EL (cell line): ENCODE data around the gene TNFAIP8L2.
"Not testable (repeated sequence)": the region's sequence is repeated elsewhere in the genome, so short reads cannot be mapped to it uniquely, and the experiment has no call there.

ENCODE experiments used
- DNase-seq: peaks from one replicate; pipeline ENCODE4 v3.0.0-alpha.2; 2016

TNFAIP8L2 gene

DNA sequence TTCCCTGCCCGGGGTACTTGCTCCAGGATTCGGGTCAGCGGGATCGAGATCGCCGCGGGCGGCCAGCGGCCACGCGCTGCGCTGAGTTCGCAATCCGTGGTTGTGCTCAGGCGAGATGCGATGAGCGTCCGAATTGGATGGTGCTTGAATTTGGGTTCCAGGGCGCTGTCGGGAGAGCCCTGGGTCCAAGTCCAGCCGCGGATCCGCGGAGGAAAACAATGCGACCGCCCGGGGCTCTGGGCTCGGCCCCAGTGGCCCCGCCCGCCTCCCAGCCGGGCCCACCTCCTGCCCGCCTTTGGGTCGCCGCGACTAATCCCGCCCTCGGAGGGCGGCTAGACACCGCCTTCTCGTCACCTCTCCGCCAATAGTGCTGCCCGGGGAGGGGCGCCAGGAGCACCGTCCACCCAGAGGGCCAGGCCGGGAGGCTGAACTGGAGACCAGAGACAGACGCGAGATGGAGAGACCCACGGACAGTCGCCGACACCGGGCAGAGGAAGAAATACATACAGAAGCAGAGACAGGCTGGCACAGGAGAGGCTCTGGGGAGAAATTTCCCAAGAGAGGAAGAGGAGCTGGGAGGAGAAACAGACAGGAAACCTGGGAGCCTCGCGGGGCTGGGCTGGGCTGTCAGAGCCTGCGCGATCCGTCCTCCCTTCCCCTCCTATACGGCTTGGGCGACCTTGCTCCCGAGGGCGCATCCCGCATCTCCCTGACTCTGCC lies 9.9 kb upstream of the TNFAIP8L2 start, which contains the start of gene SEMA6C:
SEMA6C (minus strand) TSS at position 220 of the 720 bp plus-strand sequence. CDS start 4,010 bp downstream, outside the sequence.
- peak; percentile 93 for DNase-seq

GRCh38 chr1:151147132-151147503 lies 9.3 kb upstream of the TNFAIP8L2 start:
- no peak for DNase-seq

GRCh38 chr1:151147665-151148064 lies 8.8 kb upstream of the TNFAIP8L2 start:
- DNase-seq, result no peak

- no peak for DNase-seq
These were observed 650 bp downstream of the TNFAIP8L2 start for GRCh38 chr1:151157067-151157531.

GRCh38 chr1:151158326-151158725 lies 1.9 kb downstream of the TNFAIP8L2 start:
- no peak for DNase-seq

GRCh38 chr1:151158751-151159251 lies 2.4 kb downstream of the TNFAIP8L2 start:
- no peak for DNase-seq

DNA sequence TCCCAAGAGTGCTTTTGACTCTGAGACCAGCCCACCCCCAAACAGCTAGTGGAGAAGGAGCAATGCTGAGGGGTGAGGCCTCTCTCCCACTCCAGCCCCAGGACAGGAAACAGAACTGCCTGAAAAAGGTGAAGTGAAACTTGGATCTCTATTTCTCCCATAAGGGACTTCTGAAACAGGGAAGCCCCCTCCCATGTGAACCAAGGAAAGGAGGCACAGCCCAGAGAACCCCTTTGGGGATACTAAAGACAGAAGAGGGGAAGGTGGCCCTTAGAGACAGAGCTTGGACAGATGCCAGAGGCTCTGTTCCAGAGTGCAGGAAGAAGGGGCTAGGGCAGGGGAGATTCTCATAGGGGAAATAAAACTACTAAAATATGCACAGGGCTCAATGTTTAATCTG lies 2.9 kb downstream of the TNFAIP8L2 start:
- no peak for DNase-seq

DNA sequence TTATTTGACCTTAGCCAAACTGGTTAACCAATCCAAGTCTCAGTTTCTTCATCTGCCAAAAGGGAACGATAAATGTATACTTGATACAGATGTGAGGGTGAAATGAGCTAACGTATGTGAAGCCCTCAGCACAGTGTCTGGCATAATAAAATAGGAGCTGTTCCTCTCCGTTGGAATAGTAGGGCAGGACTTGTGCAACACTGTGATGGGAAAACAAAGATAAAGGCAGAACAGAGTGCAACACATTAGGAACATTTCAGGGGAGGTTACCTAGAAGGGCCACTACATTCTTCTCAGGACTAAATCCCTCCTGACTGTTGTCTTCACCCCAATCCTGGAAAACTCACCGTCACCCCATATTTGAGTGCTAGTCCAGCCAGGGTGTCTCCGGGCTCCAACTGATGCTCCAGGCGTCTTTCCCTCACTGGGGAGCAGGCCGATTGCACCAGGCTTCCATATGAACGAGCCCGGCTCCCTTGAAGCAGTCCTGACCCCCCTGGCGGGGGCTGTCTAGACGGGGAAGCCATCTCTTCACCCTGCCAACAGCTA lies 8.4 kb downstream of the TNFAIP8L2 start:
- peak; percentile 14 for DNase-seq

- DNase-seq, result peak; percentile 60
These were observed 8.9 kb downstream of the TNFAIP8L2 start for GRCh38 chr1:151165281-151165737.

DNA sequence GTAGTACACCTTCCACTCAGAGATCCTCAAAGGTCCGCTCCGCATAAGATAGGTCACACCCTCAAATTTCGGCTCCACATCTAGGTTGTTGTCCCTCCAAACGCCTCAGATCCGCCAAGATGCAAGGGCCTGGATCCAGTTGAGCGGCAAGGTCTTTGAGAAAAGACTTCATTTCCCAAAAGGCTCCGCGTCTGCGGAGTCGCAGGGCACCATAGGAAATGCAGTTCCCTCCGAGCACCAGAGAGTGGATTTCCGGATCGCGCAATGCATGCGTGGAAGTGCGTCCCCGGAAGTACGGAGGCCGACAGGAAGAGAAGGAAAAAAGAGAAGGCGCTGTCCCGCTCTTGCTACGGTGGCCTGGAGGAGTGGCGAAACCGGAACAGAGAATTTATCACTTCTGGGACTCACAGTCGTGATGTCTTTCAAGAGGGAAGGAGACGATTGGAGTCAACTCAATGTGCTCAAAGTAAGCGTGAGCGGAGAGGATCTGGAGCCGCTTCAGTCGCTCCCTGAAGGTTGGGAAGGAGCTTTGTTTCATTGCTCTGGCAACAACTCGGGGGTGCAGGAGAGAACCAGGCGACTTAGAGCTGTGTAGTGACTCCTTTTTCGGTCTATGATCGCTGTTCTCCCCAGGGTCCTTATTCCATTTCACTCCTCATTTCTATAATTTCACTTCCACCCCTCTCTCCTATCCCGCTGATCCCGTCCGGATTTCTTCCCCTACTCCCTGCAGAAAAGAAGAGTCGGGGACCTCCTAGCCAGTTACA lies 9.5 kb downstream of the TNFAIP8L2 start, which contains the start of the genes LYSMD1 and SCNM1:
LYSMD1 (minus strand) TSS at position 165 of the 767 bp plus-strand sequence. CDS start 644 bp downstream, outside the sequence.
SCNM1 (plus strand) TSS at position 407 of the 767 bp plus-strand sequence; CDS start at position 416, 9 bp downstream.
- DNase-seq, result peak; percentile 99

DNA sequence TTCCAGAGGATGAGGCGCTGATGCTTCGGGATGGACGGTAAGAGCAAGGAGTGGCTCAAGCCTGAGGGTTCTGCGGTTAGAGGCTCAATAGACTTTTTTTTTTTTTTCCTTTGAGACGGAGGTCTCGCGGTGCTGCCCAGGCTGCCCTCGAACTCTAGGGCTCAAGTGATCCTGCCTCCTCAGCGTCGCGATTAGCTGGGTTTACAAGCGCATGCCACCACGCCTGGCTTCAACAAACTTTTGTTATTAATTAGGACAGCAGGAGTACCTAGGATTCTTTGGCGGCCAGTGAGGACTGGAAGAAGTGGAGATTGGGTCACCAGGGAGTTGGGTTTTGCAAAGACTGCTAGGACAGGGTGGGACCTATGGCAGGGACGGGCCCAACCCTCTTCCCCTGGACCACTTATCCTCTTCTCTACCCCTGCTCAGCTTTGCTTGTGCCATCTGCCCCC lies 10.1 kb downstream of the TNFAIP8L2 start:
- peak; percentile 77 for DNase-seq

- no peak for DNase-seq
These were observed 10.7 kb downstream of the TNFAIP8L2 start for GRCh38 chr1:151167116-151167515.

DNA sequence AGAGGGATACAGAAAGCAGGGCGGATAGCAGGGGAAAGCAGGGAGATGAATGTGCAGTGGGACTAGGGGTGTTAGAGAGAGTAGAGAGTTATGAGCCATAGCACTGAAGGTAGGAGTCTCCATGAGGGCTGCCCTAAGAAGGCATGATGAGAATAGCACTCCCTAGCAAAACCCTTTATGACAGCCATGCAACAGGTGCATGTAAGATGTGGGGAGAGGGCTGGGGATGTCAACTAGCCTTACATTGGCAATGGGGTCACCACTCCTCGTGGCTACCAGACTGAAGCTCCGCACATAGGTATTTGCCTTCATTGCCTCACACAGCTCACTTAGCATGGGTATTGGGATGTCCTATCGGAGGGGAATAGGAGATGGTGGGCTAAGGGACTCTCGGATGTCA lies 14.7 kb downstream of the TNFAIP8L2 start:
- no peak for DNase-seq

DNA sequence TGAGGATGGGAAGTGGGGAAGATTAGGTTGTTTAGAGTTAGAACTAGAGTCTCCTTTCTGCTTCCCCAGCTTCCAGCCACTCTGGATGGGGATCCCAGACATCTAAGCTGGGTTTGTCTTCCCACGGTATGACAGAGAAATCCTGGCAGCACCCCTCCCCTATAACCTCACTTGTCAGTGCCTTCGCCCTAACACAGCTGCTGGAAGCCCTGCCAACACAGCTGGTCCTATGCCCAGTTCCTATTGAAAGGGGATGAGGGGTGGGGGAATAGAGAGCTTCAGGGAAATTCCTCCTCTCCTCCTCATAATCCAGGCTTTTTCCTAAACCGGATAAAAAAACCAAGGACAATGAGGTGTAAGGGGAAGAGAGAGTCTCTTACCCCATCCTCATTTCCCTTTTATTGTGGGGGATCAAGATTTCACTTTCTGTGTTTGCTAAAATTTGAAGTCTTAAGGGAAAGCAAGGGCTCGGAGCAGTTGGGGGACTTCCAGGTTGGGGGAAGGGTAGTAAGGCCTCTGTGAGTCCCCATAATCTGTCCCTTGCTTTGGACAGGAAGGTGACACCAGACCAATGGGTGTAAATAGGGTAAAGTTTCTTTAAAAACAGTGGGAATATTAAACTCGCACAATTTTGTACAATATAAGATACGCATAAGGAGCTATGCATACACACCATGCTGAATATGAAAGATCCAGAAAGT lies 18.7 kb downstream of the TNFAIP8L2 start:
- no peak for DNase-seq

GRCh38 chr1:151175863-151176262 lies 19.4 kb downstream of the TNFAIP8L2 start, which contains the start of gene TMOD4:
TMOD4 (minus strand) TSS chr1:151175981; CDS start chr1:151174875, 1,106 bp downstream.
- no peak for DNase-seq

GRCh38 chr1:151176514-151177045 lies 20.1 kb downstream of the TNFAIP8L2 start:
- no peak for DNase-seq

DNA sequence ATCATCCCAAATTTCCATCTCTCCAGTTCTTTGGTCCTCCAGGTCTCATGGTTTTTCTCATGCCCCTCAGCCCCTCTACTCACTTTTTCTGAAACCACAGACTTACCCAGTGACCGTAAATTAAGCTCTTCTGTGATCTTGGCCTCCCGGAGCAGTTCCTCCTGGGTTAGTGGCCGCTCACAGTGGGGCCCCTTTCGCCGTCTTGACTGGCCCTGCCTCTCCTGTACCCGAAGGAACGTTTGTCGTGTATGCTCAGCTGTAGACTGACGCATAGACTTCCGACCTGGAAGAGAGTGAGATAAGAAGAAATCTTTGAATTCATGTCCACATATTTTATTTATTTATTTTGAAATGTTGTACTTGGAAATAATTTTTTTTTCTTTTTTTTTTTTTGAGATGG lies 27.8 kb downstream of the TNFAIP8L2 start:
- DNase-seq, result no peak

- DNase-seq, result no peak
These were observed 30.8 kb downstream of the TNFAIP8L2 start for GRCh38 chr1:151187205-151187604.

DNA sequence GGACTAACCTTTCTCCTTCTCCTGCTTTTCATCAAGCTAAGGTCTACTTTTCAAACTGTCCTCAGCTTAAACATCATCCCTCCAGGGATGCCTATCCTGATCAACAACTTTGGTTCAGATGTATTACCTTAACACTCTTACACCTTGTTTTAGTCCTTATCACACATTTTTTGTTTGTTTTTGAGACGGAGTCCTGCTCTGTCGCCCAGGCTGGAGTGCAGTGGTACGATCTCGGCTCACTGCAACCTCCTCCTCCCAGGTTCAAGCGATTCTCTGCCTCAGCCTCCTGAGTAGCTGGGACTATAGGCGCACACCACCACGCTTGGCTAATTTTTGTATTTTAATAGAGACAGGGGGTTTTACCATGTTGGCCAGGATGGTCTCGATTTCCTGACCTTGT lies 32.2 kb downstream of the TNFAIP8L2 start:
- not testable (repeated sequence) for DNase-seq

DNA sequence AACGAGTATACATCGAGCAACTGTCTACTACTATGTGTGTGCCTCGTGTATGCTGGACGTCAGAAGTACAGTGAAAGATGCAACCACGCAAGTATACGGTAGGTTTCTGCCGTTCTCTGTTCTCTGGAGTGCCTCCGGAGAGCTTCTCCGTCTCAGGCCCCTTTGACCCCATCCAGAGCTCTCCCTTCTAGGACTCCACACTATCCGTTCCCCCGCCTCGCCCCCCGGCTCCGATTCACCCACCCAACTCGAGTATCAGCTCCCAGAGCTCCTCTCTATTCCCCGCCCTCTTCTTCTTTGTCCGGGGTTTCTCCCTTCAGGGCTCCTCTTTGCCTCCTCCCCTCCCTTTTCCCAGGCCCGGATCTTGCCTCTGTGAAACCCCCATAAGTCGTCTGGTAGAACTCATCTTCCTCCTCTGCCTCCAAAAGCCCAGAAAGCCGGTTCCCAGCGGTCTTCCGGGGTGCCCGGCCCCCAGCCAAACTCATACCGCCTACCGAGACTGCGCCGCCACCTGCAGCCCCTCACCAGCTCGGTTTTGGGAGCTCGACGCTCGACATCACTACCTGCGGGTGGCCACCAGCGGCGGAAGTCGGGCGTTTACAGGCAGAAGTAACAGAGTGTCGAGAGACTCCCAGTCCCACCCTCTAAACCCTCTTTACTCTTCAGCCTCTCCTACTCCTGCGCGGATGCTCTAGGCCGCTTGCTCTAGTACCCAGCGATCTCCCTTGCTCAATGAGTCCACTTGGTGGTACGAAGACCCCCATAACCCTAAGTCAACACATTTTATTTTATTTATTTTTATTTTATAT lies 33.4 kb downstream of the TNFAIP8L2 start, which contains the start of gene VPS72:
VPS72 (minus strand) TSS at position 561 of the 809 bp plus-strand sequence; CDS start at position 485, 76 bp downstream.
- peak; percentile 91 for DNase-seq

- DNase-seq, result no peak
These were observed 35.6 kb downstream of the TNFAIP8L2 start for GRCh38 chr1:151192047-151192446.
